K562 (cell line): ENCODE data around the gene MEX3A. TPM values are rescaled to one million over a fixed set of nuclear protein-coding genes. Genes with fewer than 3 reads are reported as not detected.

Source experiments
- CBX2 ChIP-seq: fragments of 200-600 bp; sonication (generic); IDR thresholded peaks from one replicate; pipeline ENCODE4 v1.6.1; 2012; ENCODE audit warnings: mild to moderate bottlenecking, low read length, inconsistent platforms; ENCODE audit not compliant: insufficient read depth, poor library complexity, severe bottlenecking
- CREB3 ChIP-seq: fragments of 450-650 bp; conservative IDR thresholded peaks from 2 replicates; pipeline ENCODE4 v1.6.1; 2016; ENCODE audit warnings: missing genetic modification characterization, low read depth, mild to moderate bottlenecking, missing compliant biosample characterization, moderate library complexity
- EGR1 ChIP-seq: fragments of 450-650 bp; conservative IDR thresholded peaks from 2 replicates; pipeline ENCODE4 v1.6.1; 2017; ENCODE audit warnings: mild to moderate bottlenecking
- ETS1 ChIP-seq: conservative IDR thresholded peaks from 2 replicates; pipeline ENCODE4 v1.6.1; 2011; ENCODE audit warnings: low read depth, mild to moderate bottlenecking, low read length; ENCODE audit not compliant: control insufficient read depth
- HOXB6 ChIP-seq: fragments of 250-450 bp; sonication (Bioruptor Pico); IDR thresholded peaks from 2 replicates; pipeline ENCODE4 v1.5.1; 2022; ENCODE audit warnings: mild to moderate bottlenecking, borderline replicate concordance
- IFI16 ChIP-seq: fragments of 250-450 bp; sonication (Bioruptor Pico); IDR thresholded peaks from 2 replicates; pipeline ENCODE4 v2.1.2; 2022; ENCODE audit warnings: mild to moderate bottlenecking, inconsistent platforms
- KDM1A ChIP-seq, 2 experiments: fragments of 450-650 bp; IDR thresholded peaks; 2 replicates each; pipeline ENCODE4 v1.6.1; 2016; ENCODE audit warnings: mild to moderate bottlenecking in 2 of 2
- KHSRP ChIP-seq: fragments of 450-650 bp; IDR thresholded peaks from 2 replicates; pipeline ENCODE4 v1.6.1; 2017
- MAZ ChIP-seq, 2 experiments: fragments of 450-650 bp in 1 of 2; sonication (generic) in 1 of 2; formaldehyde crosslinking; IDR thresholded peaks in 1 of 2; conservative IDR thresholded peaks in 1 of 2; 2 replicates each; pipeline versions ENCODE4 v1.4.0 to v1.5.0; 2020; ENCODE audit warnings: mild to moderate bottlenecking in 1 of 2, missing genetic modification reagents in 1 of 2
- NR0B1 ChIP-seq: fragments of 450-650 bp; IDR thresholded peaks from one replicate; pipeline ENCODE4 v1.6.1; 2018; ENCODE audit warnings: mild to moderate bottlenecking, moderate library complexity; ENCODE audit not compliant: partially characterized antibody
- PHTF2 ChIP-seq: fragments of 250-450 bp; sonication (Bioruptor Pico); IDR thresholded peaks from 2 replicates; pipeline ENCODE4 v1.5.0; 2021; ENCODE audit warnings: mild to moderate bottlenecking
- PRPF4 ChIP-seq: fragments of 200-400 bp; formaldehyde crosslinking; IDR thresholded peaks from one replicate; pipeline ENCODE4 v1.6.1; 2017; ENCODE audit warnings: low read length, low read depth, mild to moderate bottlenecking; ENCODE audit not compliant: insufficient read depth, poor library complexity, severe bottlenecking
- RUNX1 ChIP-seq: sonication (generic); IDR thresholded peaks from 2 replicates; pipeline ENCODE4 v1.6.1; 2016; ENCODE audit warnings: antibody characterized with exemption, low read depth
- SREBF2 ChIP-seq: sonication (generic); formaldehyde crosslinking; IDR thresholded peaks from 2 replicates; pipeline ENCODE4 v1.4.0; 2020; ENCODE audit warnings: mild to moderate bottlenecking, missing genetic modification reagents
- ZBTB2 ChIP-seq: fragments of 450-650 bp; IDR thresholded peaks from 2 replicates; pipeline ENCODE4 v1.6.1; 2016; ENCODE audit warnings: antibody characterized with exemption
- ZNF146 ChIP-seq: IDR thresholded peaks from one replicate; pipeline ENCODE4 v1.6.1; 2018; ENCODE audit warnings: missing compliant biosample characterization; ENCODE audit not compliant: unreplicated experiment
- ZNF277 ChIP-seq: fragments of 250-450 bp; sonication (Bioruptor Pico); IDR thresholded peaks from 2 replicates; pipeline ENCODE4 v1.8.0; 2022; ENCODE audit warnings: inconsistent platforms, mild to moderate bottlenecking, moderate library complexity, borderline replicate concordance
- ZNF512 ChIP-seq: IDR thresholded peaks from 2 replicates; pipeline ENCODE4 v1.6.1; 2016; ENCODE audit warnings: missing genetic modification characterization, missing compliant biosample characterization
- polyA plus RNA-seq, 8 experiments: library from polyadenylated mRNA; depleted of rRNA in 4 of 8; stranded (reverse) in 5 of 8; unstranded in 3 of 8; fragments of >200 nt; fragmentation: Nextera tagmentation in 2 of 8; fragmentation: Illumina TruSeq in 1 of 8; extraction: Ambion mirVana in 2 of 8; extraction: Trizol in 1 of 8; gene quantifications; 2 replicates each; pipeline versions ENCODE4 v1.2.1 to v1.2.3, GENCODE V29; 2011 to 2014; ENCODE audit warnings: inconsistent platforms in 1 of 8, missing spikeins in 1 of 8
- total RNA-seq, 7 experiments: library from RNA; depleted of rRNA in 6 of 7; stranded (reverse); fragments of >200 nt in 6 of 7; fragmentation: Illumina TruSeq in 2 of 7; extraction: Trizol in 2 of 7; gene quantifications; 2 replicates each; pipeline versions ENCODE4 v1.2.1 to v1.2.3, GENCODE V29; 2011 to 2021; ENCODE audit warnings: low replicate concordance in 1 of 7

Gene MEX3A
- total and polyA plus RNA-seq, 9 of the 15 experiments (the other 6 are each of a cell fraction or from before 2014, with no cell fraction given): 0.36 to 13.7 (median 5.2) TPM

GRCh38 chr1:156083800-156084790 is 1.8 kb upstream of the MEX3A start (continued):
- no peak for TF ChIP-seq ZNF512 (tag)
- no peak for TF ChIP-seq CREB3 (tag)
- TF ChIP-seq KDM1A (IDR thresholded peaks at IDR 0.05): peak; percentile 31 to 54; a peak in 2 of 4 replicates
- TF ChIP-seq KHSRP: no peak
- TF ChIP-seq PHTF2 (CRISPR knock-in tag): no peak
- TF ChIP-seq HOXB6 (CRISPR knock-in tag): no peak
- no peak for TF ChIP-seq ETS1
- no peak for TF ChIP-seq IFI16 (CRISPR knock-in tag)
- TF ChIP-seq ZBTB2: no peak
- TF ChIP-seq EGR1: no peak
- TF ChIP-seq MAZ (CRISPR knock-in tag; conservative IDR thresholded peaks at IDR 0.05 in 1 of 2, IDR thresholded peaks at IDR 0.05 in 1 of 2): no peak
- no peak for TF ChIP-seq PRPF4
- no peak for TF ChIP-seq NR0B1
- no peak for TF ChIP-seq CBX2
- no peak for TF ChIP-seq ZNF146 (CRISPR knock-in tag)
- TF ChIP-seq SREBF2: no peak
- TF ChIP-seq ZNF277 (CRISPR knock-in tag): no peak
- no peak for TF ChIP-seq RUNX1
